Activated T-helper 1 cell treated with Interleukin-2 at 50 U/mL for 16 hours (primary cell): ENCODE measurements around the gene HES1.
"Not testable (repeated sequence)": the region's sequence is repeated elsewhere in the genome, so short reads cannot be mapped to it uniquely, and the experiment has no call there.

Experiments used
- DNase-seq: peaks from one replicate; pipeline ENCODE4 v3.0.0-alpha.2; 2020; ENCODE audit warnings: low read depth

Gene HES1, protein sequence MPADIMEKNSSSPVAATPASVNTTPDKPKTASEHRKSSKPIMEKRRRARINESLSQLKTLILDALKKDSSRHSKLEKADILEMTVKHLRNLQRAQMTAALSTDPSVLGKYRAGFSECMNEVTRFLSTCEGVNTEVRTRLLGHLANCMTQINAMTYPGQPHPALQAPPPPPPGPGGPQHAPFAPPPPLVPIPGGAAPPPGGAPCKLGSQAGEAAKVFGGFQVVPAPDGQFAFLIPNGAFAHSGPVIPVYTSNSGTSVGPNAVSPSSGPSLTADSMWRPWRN

DNA sequence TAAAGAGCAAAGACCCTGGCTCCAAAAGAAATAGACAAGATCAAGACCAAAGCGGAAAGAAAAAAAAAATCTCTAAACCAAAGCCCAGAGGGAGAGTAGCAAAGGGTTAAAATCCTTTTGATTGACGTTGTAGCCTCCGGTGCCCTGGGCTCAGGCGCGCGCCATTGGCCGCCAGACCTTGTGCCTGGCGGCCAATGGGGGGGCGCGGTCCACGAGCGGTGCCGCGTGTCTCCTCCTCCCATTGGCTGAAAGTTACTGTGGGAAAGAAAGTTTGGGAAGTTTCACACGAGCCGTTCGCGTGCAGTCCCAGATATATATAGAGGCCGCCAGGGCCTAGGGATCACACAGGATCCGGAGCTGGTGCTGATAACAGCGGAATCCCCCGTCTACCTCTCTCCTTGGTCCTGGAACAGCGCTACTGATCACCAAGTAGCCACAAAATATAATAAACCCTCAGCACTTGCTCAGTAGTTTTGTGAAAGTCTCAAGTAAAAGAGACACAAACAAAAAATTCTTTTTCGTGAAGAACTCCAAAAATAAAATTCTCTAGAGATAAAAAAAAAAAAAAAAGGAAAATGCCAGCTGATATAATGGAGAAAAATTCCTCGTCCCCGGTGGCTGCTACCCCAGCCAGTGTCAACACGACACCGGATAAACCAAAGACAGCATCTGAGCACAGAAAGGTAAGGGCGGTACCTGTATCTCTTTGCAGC is at the start of gene HES1:
Gene HES1 (plus strand): TSS at position 343 of the 713 bp plus-strand sequence. CDS start 233 bp downstream, at position 576.
- DNase-seq = no peak

DNA sequence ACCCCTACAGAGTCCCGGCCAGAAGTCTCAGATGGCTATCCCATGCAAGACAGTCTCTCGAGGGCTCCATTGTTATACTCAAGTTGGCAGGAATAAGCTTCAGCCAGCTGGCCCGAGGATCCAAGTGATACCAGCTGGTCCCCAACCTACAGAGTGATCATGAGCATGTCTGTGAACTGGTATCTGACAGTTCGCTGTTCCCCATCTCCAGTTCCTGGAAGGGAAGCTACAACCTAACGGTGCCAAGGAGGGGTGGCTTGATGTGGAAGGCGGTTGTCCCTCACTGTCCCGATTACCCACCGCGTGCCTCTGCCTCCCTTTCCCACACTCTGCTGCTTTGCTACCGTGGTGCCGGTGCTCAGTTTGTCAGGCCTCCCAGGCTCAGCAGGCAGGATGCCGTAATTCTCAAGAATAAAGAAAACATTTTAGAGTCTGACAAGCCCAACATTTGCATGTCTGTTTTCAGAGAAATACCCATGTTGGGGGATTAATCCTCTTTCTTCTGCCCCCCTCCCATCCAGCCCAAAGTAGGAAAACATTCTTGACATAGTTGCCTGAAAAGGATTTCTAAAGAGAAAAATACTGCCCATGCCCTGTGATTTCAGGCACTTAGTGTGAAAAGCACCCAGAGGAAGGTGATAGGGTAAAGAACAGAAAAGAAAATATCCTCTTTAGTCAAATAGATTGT is 49.4 kb upstream of the HES1 start:
- no peak for DNase-seq

GRCh38 chr3:194087280-194087679 is 48.7 kb upstream of the HES1 start:
- DNase-seq = no peak

DNA sequence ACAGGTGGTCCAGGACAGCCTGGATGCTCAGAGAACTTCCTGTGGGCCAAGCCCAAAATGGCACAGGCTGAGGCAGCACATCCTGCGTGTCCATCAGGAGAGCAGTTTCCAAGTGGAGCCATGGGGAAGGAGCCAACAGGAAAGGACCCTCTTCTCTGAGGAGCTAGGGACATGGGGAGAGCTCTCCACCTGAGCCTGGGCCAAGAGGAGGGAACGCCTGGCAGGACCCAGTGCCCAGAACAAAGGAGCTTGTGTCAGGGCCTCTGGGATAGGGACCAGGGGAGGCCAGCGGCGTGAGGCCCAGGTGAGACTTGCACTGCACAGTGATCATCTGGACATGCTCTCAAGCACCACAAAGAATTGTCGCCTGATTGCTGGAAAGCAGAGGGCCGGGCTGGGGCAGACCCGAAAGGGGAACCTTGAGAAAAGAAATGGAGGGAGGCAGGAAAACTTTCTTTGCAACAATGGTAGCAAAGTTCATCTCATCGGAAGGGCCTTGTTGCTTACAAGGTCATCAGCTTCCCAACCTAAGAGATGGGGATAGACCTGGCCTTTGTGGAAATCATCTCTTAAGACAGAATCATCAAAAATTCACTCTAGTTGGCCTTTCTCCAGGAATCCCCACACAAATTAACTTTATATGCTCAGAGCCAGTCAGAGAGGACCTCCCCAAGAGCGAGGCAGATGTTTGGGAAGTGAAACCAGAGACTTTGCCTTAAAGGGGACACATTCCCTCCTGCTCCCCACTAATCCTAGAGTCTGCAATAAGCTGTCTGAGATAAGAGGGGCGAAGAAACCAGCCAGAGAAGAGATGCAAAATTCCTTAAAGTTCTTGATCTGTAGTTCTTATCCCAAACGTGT is 47.7 kb upstream of the HES1 start:
- no peak for DNase-seq

DNA sequence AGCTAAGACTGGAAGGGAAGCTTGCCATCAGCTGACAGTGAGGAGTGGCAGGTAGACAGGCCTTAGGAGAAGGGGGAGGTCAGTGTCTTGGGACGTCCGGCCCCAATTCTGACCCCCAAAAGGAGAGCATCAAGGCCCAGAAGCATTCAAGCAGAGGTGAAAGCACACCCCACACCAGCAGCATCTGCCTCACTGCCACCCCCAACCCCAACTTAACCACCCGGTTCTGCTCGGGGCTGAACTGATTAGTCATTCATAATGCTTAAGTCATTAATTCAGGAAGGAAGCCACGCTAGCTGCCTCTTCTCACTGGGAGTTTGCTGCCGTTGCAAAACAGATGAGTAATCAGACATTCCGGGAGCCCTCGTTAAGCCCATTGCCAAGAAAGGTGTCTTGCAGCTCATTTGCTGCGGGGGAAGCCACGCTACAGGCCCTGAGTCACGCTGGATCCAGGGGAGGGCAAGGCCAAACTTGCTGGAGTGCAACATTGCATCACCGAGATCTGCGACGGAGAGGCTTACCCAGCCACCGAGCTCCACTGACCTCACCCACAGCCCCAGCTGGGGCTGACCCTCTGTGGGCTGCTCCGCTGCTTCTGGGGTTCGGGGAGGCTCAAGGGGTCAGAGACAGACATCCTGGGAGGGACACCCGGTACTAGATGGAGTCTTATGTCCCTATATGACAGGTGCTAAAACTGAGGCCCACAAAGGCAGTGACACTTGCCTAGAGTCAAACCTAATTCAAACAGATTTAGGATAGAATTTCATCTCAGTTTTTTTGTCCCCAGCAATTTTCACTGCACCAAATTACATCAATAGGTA is 46.4 kb upstream of the HES1 start:
- DNase-seq = no peak

GRCh38 chr3:194090178-194090555 is 45.8 kb upstream of the HES1 start:
- not testable (repeated sequence) for DNase-seq

DNA sequence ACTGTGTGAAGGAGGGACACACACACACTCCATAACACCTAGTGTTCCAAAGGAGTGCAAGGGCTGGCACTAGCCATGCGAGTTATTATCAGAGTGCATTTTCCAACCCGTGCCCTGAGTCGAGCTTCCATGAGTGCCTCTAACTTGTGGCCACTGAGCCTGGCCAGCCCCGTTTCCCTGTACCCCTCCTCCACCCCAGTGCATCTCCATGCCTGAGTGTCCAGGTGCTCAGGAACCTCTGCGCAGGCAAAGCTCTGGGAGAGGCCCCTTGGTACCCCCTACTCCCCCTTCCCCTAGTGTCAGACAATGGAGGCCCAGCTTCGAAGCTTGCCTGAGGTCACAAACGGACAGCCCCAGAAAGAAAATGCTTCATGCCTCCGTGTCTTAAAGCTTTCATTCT is 45.2 kb upstream of the HES1 start:
- no peak for DNase-seq

- DNase-seq = no peak
These were observed 44.8 kb upstream of the HES1 start for GRCh38 chr3:194091141-194091540.

DNA sequence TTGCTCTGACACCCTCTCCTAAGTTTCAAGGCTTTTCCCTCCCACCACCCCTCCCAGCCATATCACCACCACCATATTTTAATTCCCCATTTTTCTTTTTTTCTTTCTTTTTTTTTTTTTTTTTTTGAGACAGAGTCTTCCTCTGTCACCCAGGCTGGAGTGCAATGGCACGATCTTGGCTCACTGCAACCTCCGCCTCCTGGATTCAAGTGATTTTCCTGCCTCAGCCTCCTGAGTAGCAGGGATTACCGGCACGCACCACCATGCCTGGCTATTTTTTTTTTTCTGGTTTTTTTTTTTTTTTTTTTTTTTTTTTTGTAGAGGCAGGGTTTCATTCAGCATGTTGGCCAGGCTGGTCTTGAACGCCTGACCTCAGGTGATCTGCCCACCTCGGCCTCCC is 44.1 kb upstream of the HES1 start:
- DNase-seq = not testable (repeated sequence)

DNA sequence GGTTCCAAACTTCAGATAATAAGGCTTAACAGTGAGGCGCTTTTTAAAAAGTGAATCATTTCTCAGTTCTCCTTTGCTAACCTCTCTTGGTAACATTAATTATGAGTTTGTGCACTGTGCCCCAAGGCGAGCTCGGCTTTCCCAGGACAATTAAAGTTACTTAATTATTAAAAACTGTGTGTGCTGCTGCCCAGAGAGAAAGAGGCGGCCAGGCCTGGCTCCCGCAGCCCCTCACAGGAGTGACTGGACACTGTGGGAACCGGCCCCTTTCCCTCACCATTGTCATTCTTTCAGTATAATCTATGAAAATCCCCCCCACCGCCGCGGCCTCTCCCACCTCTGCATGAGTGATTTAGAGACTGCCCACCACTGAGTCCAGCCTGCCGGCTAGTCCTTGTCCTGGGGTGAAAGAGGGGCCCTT is 43.1 kb upstream of the HES1 start:
- no peak for DNase-seq

- no peak for DNase-seq
These were observed 42.1 kb upstream of the HES1 start for GRCh38 chr3:194093842-194094241.

GRCh38 chr3:194095464-194095863 is 40.5 kb upstream of the HES1 start:
- DNase-seq = no peak

DNA sequence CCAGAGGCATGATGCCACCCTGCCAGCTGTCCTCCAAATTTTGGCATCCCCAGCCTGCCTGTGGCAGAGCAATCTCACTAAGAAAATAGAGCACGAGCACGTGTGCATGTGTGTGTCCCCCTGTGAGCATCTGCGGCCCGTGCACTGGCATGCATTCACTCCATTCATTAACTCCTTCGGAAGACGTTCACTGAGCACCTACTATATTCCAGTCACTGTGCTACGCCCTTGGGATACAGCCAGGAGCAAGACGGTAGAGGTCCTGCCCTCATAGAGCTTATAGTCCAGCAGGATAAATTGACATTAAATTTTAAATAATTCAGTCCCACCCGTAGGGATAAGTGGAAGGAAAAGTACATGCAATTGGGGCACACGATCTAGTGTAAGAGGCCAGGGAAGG is 40.0 kb upstream of the HES1 start:
- DNase-seq = no peak

- no peak for DNase-seq
These were observed 38.6 kb upstream of the HES1 start for GRCh38 chr3:194097141-194097882.

DNA sequence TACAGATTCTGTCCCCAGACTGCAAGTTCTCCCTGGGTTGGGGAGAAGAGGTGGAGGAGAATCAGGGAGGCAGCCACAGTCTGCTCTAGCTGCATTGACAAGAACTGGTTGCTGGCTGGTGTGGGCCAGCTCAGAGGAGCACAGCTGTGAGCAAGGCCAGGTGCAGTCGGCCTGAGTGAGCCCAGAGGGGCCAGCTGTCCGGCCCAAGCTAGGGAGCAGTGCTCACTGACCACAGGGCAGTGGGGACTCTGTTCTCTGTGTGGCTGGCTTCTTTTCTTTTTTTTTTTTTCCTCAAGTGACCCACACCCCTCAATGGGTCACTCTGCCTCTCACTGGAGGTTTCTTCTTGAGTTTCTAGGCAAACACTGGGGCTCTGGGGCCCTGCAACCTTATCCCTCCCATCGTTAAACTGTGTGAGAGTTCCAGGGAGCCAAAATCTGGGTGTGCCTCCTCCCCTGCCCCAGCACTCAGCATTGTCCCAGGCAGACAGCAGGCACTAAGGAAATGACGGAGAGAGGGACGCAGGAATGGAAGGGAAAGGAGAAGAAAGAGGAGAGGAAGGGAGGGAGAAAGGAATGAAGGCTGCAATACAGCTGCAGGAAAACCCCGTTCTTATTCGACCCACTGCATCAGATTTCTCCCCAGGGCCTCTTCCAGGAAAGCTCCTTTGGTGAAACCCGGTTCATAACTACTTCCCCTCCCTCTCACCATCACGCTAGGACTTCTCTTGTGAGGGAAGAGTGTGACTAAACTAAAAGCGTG is 37.7 kb upstream of the HES1 start:
- no peak for DNase-seq

GRCh38 chr3:194098843-194099183 is 37.1 kb upstream of the HES1 start:
- DNase-seq = no peak

DNA sequence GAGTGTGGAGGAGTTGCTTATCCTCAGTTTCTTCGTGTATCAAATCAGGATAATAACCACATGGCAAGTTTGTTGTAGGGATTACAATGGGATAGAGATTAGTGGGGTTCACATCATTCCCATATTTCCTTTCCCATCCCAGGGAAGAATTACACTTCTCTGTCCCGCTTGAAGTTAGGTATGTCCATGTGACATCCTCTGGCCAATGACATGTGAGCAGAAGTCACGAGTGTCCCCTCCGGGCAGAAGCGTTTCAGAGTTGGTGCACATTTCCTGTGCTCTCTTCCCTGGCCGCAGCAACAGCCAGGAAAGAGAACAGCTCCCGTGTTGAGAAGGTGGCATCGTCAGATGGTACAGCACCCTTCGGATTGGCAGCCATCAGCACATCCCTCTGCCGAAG is 36.7 kb upstream of the HES1 start:
- DNase-seq = no peak

DNA sequence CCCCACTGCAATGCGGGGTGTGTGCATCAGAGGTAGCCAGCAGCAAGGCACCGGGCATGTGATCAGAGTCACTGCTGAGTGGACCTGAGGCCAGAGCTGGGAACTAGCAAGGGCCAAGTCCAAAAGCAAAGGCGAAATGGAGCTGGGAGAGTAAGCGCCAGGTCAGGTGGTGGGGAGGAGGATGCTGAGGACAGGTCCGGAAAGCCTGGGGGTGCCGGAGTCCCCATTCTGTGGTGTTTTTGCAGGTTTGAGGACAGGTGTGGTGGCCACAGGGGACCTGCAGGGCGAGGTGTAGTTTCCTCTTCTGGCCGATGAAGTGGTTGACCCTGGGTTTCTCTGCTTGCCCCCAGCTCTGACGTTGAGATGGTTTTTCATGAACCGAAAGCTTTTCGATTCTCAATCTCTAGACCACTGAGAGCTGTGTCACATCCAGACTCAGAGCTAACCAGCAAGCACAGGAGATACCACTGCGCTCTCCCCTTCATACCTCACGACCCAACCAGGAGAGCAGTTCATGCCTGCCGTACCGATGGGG is 35.0 kb upstream of the HES1 start:
- no peak for DNase-seq

GRCh38 chr3:194101592-194102432 is 34.1 kb upstream of the HES1 start:
- no peak for DNase-seq
